WTC11 (cell line): ENCODE measurements around the gene OR52K2. TPM values are rescaled to one million over a fixed set of nuclear protein-coding genes. Genes with fewer than 3 reads are reported as not detected.

Experiments used
- ATAC-seq: fragments of 200-7000 bp; cut with Tn5 transposase; 2 replicates; pipeline ENCODE4 v1.10.0; 2021; ENCODE audit warnings: mild to moderate bottlenecking, moderate library complexity
- CTCF ChIA-PET: fragments of 300-600 bp; sonication (Branson Sonifier 250); formaldehyde crosslinking; loops from one replicate; lab custom pipeline; 2021; ENCODE audit warnings: antibody characterized with exemption; lab: Charles Lee
- POLR2A ChIA-PET: fragments of 350-600 bp; sonication (Branson Sonifier 250); formaldehyde crosslinking; loops from one replicate; lab custom pipeline; 2021; ENCODE audit warnings: antibody characterized with exemption; lab: Charles Lee
- DNase-seq: peaks from one replicate; pipeline ENCODE4 v3.0.0; 2021; ENCODE audit warnings: low spot score
- H3K27ac Mint-ChIP-seq: 2 replicates; pipeline ENCODE4 v1.8.0; 2021; ENCODE audit warnings: mixed read lengths
- H3K27me3 Mint-ChIP-seq: 2 replicates; pipeline ENCODE4 v1.8.0; 2021; ENCODE audit warnings: low read depth, mild to moderate bottlenecking, moderate library complexity, mixed read lengths
- H3K36me3 Mint-ChIP-seq: 2 replicates; pipeline ENCODE4 v1.8.0; 2021; ENCODE audit warnings: mixed read lengths
- H3K4me1 Mint-ChIP-seq: 2 replicates; pipeline ENCODE4 v1.8.0; 2022; ENCODE audit warnings: mixed read lengths
- H3K4me3 Mint-ChIP-seq: 2 replicates; pipeline ENCODE4 v1.8.0; 2021; ENCODE audit warnings: mild to moderate bottlenecking, moderate library complexity, mixed read lengths
- H3K9me3 Mint-ChIP-seq: 2 replicates; pipeline ENCODE4 v1.8.0; 2021; ENCODE audit warnings: mixed read lengths
- AFF4 ChIP-seq: sonication (generic); formaldehyde crosslinking; IDR thresholded peaks from 2 replicates; pipeline ENCODE4 v1.8.1; 2023; ENCODE audit warnings: mild to moderate bottlenecking, missing genetic modification reagents, borderline replicate concordance
- ARID4B ChIP-seq: sonication (generic); formaldehyde crosslinking; IDR thresholded peaks from 2 replicates; pipeline ENCODE4 v1.8.0; 2023; ENCODE audit warnings: missing genetic modification reagents, mild to moderate bottlenecking, borderline replicate concordance
- ATF6 ChIP-seq: sonication (generic); formaldehyde crosslinking; IDR thresholded peaks from 2 replicates; pipeline ENCODE4 v1.8.1; 2023; ENCODE audit warnings: mild to moderate bottlenecking, missing genetic modification reagents
- E2F5 ChIP-seq: sonication (generic); formaldehyde crosslinking; IDR thresholded peaks from 2 replicates; pipeline ENCODE4 v1.8.1; 2022; ENCODE audit warnings: mild to moderate bottlenecking, moderate library complexity, missing genetic modification reagents
- EMX1 ChIP-seq: fragments of 250-450 bp; sonication (Bioruptor Pico); IDR thresholded peaks from 2 replicates; pipeline ENCODE4 v1.8.0; 2021; ENCODE audit warnings: mild to moderate bottlenecking
- GABPB1 ChIP-seq: sonication (generic); formaldehyde crosslinking; IDR thresholded peaks from 2 replicates; pipeline ENCODE4 v1.8.1; 2023; ENCODE audit warnings: mild to moderate bottlenecking, missing genetic modification reagents
- HMGXB4 ChIP-seq: sonication (generic); formaldehyde crosslinking; IDR thresholded peaks from 2 replicates; pipeline ENCODE4 v1.8.1; 2023; ENCODE audit warnings: mild to moderate bottlenecking, moderate library complexity, missing genetic modification reagents
- KAT7 ChIP-seq: sonication (generic); formaldehyde crosslinking; IDR thresholded peaks from 2 replicates; pipeline ENCODE4 v1.8.1; 2023; ENCODE audit warnings: missing genetic modification reagents, mild to moderate bottlenecking, borderline replicate concordance
- MAX ChIP-seq: sonication (generic); formaldehyde crosslinking; IDR thresholded peaks from 2 replicates; pipeline ENCODE4 v1.8.0; 2022; ENCODE audit warnings: mild to moderate bottlenecking, missing genetic modification reagents
- MLX ChIP-seq: sonication (generic); formaldehyde crosslinking; IDR thresholded peaks from 2 replicates; pipeline ENCODE4 v1.8.1; 2023; ENCODE audit warnings: mild to moderate bottlenecking, missing genetic modification reagents, moderate library complexity
- NFATC4 ChIP-seq: fragments of 250-450 bp; sonication (Bioruptor Pico); IDR thresholded peaks from 2 replicates; pipeline ENCODE4 v1.9.0; 2021; ENCODE audit warnings: mild to moderate bottlenecking
- NR2C2 ChIP-seq: sonication (generic); formaldehyde crosslinking; IDR thresholded peaks from 2 replicates; pipeline ENCODE4 v1.8.0; 2022; ENCODE audit warnings: mild to moderate bottlenecking, missing genetic modification reagents
- PRRX2 ChIP-seq: fragments of 250-450 bp; sonication (Bioruptor Pico); IDR thresholded peaks from 2 replicates; pipeline ENCODE4 v1.8.0; 2021; ENCODE audit warnings: mild to moderate bottlenecking
- SMAD3 ChIP-seq: sonication (generic); formaldehyde crosslinking; IDR thresholded peaks from 2 replicates; pipeline ENCODE4 v1.8.0; 2022; ENCODE audit warnings: missing genetic modification reagents, mild to moderate bottlenecking, borderline replicate concordance
- TCF7 ChIP-seq: sonication (generic); formaldehyde crosslinking; IDR thresholded peaks from 2 replicates; pipeline ENCODE4 v1.8.0; 2022; ENCODE audit warnings: mild to moderate bottlenecking, low read depth, missing genetic modification reagents, moderate library complexity
- TEAD1 ChIP-seq: sonication (generic); formaldehyde crosslinking; IDR thresholded peaks from 2 replicates; pipeline ENCODE4 v1.8.0; 2022; ENCODE audit warnings: mild to moderate bottlenecking, missing genetic modification reagents
- USF2 ChIP-seq: sonication (generic); formaldehyde crosslinking; IDR thresholded peaks from 2 replicates; pipeline ENCODE4 v1.8.1; 2023; ENCODE audit warnings: mild to moderate bottlenecking, missing genetic modification reagents, moderate library complexity
- ZNF396 ChIP-seq: fragments of 250-450 bp; sonication (Bioruptor Pico); IDR thresholded peaks from 2 replicates; pipeline ENCODE4 v1.8.0; 2021; ENCODE audit warnings: mild to moderate bottlenecking, moderate library complexity, borderline replicate concordance
- total RNA-seq: library from RNA; stranded (reverse); gene quantifications from 3 replicates; pipeline ENCODE4 v1.2.3, GENCODE V29; 2021

Gene OR52K2
- total RNA-seq, 1 experiment from 2014 or later = not detected

GRCh38 chr11:4467811-4468606 is 18.9 kb downstream of the OR52K2 start:
- Mint-ChIP-seq H3K27ac (no peak overlapping the region), H3K27me3 (no peaks in the 10 kb centered on the region; the same call in 1 of the 2 replicates), H3K4me1 (peaks cover 48% of the 10 kb centered on the region), H3K9me3 (peaks cover 46% of the 10 kb centered on the region), H3K36me3 (peaks cover 25% of the 10 kb centered on the region), H3K4me3 (no peak overlapping the region)
- ChIA-PET POLR2A (no interaction called here), CTCF (no interaction called here)
- ATAC-seq = no peak
- no peak for DNase-seq
- TF ChIP-seq ZNF396 (CRISPR knock-in tag) (no peak), ATF6 (CRISPR knock-in tag) (no peak), MAX (CRISPR knock-in tag) (no peak), SMAD3 (CRISPR knock-in tag) (no peak), KAT7 (CRISPR knock-in tag) (no peak), PRRX2 (CRISPR knock-in tag) (no peak), NR2C2 (CRISPR knock-in tag) (no peak)

- DNase-seq (no peak), ATAC-seq (no peak)
- ChIA-PET POLR2A (no interaction called here), CTCF (interaction anchor here (1.2 kb wide), 1 partner anchor 14 kb away, joined by 3 read pairs; no protein-coding TSS in a partner anchor)
- Mint-ChIP-seq H3K27ac (no peak overlapping the region), H3K27me3 (no peaks in the 10 kb centered on the region; the same call in 1 of the 2 replicates), H3K9me3 (peaks cover 10% of the 10 kb centered on the region), H3K4me1 (peaks cover 11% of the 10 kb centered on the region), H3K36me3 (peaks cover 8% of the 10 kb centered on the region; the same call in 1 of the 2 replicates), H3K4me3 (no peak overlapping the region)
- TF ChIP-seq NFATC4 (CRISPR knock-in tag) (no peak), ARID4B (CRISPR knock-in tag) (no peak), GABPB1 (CRISPR knock-in tag) (no peak), HMGXB4 (CRISPR knock-in tag) (no peak), AFF4 (CRISPR knock-in tag) (no peak), MLX (CRISPR knock-in tag) (no peak), TEAD1 (CRISPR knock-in tag) (no peak), USF2 (CRISPR knock-in tag) (no peak), NR2C2 (CRISPR knock-in tag) (no peak), EMX1 (CRISPR knock-in tag) (no peak), E2F5 (CRISPR knock-in tag) (no peak), TCF7 (CRISPR knock-in tag) (no peak)
These were observed 30.5 kb downstream of the OR52K2 start for GRCh38 chr11:4479644-4480043.
